ENCODE data around the gene ENPP7. TPM values are rescaled to one million over a fixed set of nuclear protein-coding genes. Genes with fewer than 3 reads are reported as not detected.
"Not testable (repeated sequence)": the region's sequence is repeated elsewhere in the genome, so short reads cannot be mapped to it uniquely, and the experiment has no call there.

Gene ENPP7
- total RNA-seq, 2 experiments from 2014 or later = not detected

DNA sequence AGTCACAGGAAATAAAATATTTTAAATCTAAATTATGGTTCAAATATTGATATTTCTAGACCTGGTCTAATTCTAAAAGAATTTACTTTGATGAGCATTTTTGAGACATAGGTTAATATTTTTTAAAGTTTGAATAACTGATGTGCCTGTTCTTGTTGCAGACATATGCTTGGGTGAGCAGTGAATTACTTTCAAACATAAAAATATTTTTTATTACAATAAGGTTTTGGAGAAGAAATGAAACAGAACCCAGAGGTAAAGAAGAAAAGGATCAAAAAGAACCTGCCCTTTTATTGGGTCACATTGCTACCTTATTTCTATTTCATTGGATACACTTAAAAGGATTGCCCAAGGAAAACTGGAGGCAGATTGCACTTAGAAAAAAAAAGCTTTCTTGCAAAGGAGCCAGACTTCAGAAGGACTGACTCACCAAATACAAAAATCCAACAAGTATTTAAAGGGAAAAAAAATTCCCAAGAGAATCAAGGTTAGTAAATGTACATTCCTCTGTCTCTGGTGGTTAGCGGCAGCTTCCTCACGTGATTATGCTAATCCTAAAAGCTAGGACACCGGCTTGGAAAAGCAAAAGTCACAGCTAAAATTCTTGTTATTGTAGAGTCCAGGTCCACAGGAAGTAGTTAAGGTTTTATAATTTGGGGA is 18.5 kb downstream of the ENPP7 start:
- CTCF ChIA-PET = interaction anchor here (0.7 kb wide), 1 partner anchor 355 kb away, joined by 5 read pairs; no protein-coding TSS in a partner anchor
- Mint-ChIP-seq H3K27ac (no peak overlapping the region), H3K4me3 (no peak overlapping the region), H3K9me3 (no peaks in the 10 kb centered on the region), H3K27me3 (ENCODE audit: low read depth) (peaks cover 34% of the 10 kb centered on the region), H3K4me1 (ENCODE audit: low read depth) (peaks cover 23% of the 10 kb centered on the region), H3K36me3 (ENCODE audit: low read depth) (no peaks in the 10 kb centered on the region)
- DNase-seq = no peak
- intact Hi-C loops (cut with micrococcal nuclease) = loop anchor here (5.0 kb wide), 2 partner anchors 168 to 223 kb away; no protein-coding TSS in a partner anchor

DNA sequence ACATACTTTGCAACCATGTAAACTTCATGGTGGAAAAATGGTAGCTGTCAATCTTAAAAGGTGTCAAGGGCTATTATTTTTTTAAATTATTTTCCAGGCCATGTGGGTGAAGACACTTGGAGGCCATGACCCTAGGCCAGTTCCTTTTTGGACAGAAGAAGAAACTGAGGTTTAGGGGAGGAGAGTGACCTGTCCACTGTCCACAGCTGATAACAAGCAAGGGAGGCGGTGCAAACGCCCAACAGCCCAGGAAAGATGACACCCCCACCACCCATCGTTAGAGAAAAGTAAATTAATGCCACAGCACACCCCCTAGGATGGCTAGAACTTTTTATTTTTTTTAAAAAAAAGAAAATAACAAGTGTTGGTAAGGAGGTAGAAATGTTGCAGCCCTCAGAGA is 19.2 kb downstream of the ENPP7 start:
- DNase-seq = no peak
- Mint-ChIP-seq H3K36me3 (ENCODE audit: low read depth) (no peaks in the 10 kb centered on the region), H3K4me1 (ENCODE audit: low read depth) (peaks cover 23% of the 10 kb centered on the region), H3K27ac (no peak overlapping the region), H3K9me3 (no peaks in the 10 kb centered on the region), H3K4me3 (no peak overlapping the region), H3K27me3 (ENCODE audit: low read depth) (peaks cover 34% of the 10 kb centered on the region)
- intact Hi-C loops (cut with micrococcal nuclease) = loop anchor here (5.0 kb wide), 2 partner anchors 167 to 222 kb away; no protein-coding TSS in a partner anchor
- CTCF ChIA-PET = no interaction called here

DNA sequence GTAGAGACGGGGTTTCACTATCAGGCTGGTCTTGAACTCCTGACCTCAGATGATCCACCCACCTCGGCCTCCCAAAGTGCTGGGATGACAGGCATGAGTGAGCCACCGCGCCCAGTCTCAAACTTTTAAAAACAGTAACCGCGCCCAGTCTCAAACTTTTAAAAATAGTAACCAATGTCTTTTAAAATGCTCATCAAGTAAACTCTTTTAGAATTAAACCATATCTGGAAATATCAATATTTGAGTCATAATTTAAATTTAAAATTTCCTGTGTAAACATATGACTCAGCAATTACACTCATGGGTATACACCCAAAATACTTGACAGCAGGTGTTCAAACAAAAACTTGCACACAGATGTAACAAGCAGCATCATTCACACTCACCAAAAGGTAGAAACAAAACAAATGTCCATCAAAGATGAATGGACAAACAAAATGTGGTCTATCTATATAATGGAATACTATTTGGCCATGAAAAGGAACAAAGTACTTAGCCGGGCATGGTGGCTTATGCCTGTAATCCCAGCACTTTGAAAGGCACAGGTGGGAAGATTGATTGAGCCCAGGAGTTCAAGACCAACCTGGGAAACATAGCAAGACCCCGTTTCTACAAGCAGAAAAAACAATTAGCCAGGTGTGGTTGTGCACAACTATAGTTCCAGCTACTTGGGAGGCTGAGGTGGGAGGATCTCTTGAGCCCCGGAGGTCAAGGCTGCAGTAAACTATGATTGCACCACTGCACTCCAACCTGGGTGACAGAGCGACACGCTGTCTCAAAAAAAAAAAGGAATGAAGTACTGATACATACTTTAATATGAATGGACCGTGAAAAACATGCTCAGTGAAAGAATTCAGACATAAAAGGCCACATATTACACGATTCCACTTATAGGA is 20.2 kb downstream of the ENPP7 start:
- intact Hi-C loops (cut with micrococcal nuclease) = no loop called here
- Mint-ChIP-seq H3K27ac (no peak overlapping the region), H3K4me3 (no peak overlapping the region), H3K36me3 (ENCODE audit: low read depth) (no peaks in the 10 kb centered on the region), H3K27me3 (ENCODE audit: low read depth) (peaks cover 34% of the 10 kb centered on the region), H3K9me3 (no peaks in the 10 kb centered on the region), H3K4me1 (ENCODE audit: low read depth) (peaks cover 15% of the 10 kb centered on the region)
- CTCF ChIA-PET = interaction anchor here (1.1 to 1.5 kb wide), 2 partner anchors 9 to 10 kb away, joined by 3 read pairs; no protein-coding TSS in a partner anchor
- no peak for DNase-seq

DNA sequence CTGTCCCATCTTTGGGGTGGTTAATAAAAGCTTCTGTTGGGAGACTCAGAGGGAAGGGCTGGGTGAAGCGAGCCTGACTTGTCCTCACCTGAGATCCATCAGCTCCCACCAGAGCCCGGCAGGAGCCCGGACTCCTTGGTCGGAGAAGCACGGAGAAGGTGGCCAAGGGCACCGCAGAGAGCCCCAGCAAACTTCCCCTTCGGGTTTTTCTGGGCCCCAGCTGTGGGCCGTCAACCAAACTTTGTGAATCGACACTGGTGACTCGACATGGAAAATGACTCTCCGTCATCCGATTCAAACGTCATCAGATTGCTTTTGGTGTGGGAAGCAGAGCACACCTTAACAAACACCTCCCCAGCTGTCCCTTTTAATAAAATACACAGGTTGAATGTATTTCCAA is 21.4 kb downstream of the ENPP7 start:
- Mint-ChIP-seq H3K27me3 (ENCODE audit: low read depth) (peaks cover 25% of the 10 kb centered on the region), H3K4me3 (no peak overlapping the region), H3K9me3 (no peaks in the 10 kb centered on the region), H3K36me3 (ENCODE audit: low read depth) (no peaks in the 10 kb centered on the region), H3K27ac (no peak overlapping the region), H3K4me1 (ENCODE audit: low read depth) (peaks cover 10% of the 10 kb centered on the region)
- intact Hi-C loops (cut with micrococcal nuclease) = no loop called here
- DNase-seq = peak; percentile 73
- CTCF ChIA-PET = interaction anchor here (0.6 to 1.6 kb wide), 4 partner anchors 8 to 24 kb away, joined by 3 to 5 read pairs (median 4); no protein-coding TSS in a partner anchor

DNA sequence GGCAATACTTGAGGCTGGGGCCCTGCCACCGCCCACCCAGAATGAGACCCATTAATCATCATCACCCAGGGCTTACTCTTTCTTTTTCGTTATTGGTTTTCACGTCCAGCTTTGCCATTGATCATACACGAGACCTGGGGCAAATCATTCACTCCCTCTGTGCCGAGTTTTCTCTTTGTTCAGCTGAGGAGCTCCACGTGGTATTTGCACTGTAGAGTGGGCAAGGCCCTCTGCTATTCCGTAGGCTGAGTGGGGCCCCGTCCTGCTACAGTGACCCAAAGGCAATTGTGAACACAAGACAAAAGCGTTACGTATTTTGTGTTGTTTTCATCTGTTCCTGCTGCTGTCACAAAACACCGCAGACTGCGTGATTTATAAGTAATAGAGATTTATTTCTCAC is 23.6 kb downstream of the ENPP7 start:
- Mint-ChIP-seq H3K4me3 (no peak overlapping the region), H3K4me1 (ENCODE audit: low read depth) (peaks cover 5% of the 10 kb centered on the region), H3K9me3 (no peaks in the 10 kb centered on the region), H3K27me3 (ENCODE audit: low read depth) (peaks cover 16% of the 10 kb centered on the region), H3K36me3 (ENCODE audit: low read depth) (no peaks in the 10 kb centered on the region), H3K27ac (no peak overlapping the region)
- CTCF ChIA-PET = no interaction called here
- intact Hi-C loops (cut with micrococcal nuclease) = no loop called here
- DNase-seq = no peak

DNA sequence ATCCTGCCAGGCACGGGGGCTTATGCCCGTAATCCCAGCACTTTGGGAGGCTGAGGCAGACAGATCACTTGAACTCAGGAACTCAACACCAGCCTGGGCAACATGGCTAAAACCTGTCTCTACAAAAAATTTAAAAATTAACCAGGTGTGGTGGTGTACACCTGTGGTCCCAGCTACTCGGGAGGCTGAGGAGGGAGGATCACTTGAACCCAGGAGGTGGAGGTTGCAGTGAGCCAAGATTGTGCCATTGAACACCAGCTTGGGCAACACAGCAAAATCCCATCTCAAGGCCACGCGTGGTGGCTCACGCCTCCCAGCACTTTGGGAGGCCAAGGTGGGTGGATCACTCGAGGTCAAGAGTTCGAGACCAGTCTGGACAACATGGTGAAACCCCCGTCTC is 24.2 kb downstream of the ENPP7 start:
- H3K27ac Mint-ChIP-seq; H3K36me3 Mint-ChIP-seq (ENCODE audit: low read depth); CTCF ChIA-PET; intact Hi-C loops (cut with micrococcal nuclease); H3K9me3 Mint-ChIP-seq; H3K4me1 Mint-ChIP-seq (ENCODE audit: low read depth); H3K4me3 Mint-ChIP-seq; DNase-seq: not testable (repeated sequence)
- H3K27me3 Mint-ChIP-seq (ENCODE audit: low read depth) = peaks cover 16% of the 10 kb centered on the region

DNA sequence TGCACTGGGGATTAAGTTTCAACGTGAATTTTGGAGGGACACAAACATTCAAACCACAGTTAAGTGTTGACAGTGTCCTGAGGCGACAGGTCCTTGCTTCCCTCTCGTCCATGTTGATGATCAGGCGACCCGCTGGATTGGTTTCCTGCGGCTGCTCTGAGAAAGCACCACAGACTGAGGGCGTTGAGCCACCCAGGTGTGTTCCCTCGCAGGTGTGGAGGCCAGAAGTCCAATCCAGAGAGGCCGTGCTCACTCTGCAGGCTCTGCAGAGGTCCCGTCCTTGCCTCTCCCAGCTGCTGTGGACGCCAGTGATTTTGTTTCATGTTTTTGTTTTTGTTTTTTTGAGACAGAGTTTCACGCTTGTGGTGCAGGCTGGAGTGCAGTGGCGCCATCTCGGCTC is 24.8 kb downstream of the ENPP7 start:
- intact Hi-C loops (cut with micrococcal nuclease) = no loop called here
- Mint-ChIP-seq H3K27ac (no peak overlapping the region), H3K9me3 (no peaks in the 10 kb centered on the region), H3K4me1 (ENCODE audit: low read depth) (peaks cover 5% of the 10 kb centered on the region), H3K27me3 (ENCODE audit: low read depth) (peaks cover 12% of the 10 kb centered on the region), H3K36me3 (ENCODE audit: low read depth) (no peaks in the 10 kb centered on the region), H3K4me3 (no peak overlapping the region)
- DNase-seq = no peak
- CTCF ChIA-PET = no interaction called here

DNA sequence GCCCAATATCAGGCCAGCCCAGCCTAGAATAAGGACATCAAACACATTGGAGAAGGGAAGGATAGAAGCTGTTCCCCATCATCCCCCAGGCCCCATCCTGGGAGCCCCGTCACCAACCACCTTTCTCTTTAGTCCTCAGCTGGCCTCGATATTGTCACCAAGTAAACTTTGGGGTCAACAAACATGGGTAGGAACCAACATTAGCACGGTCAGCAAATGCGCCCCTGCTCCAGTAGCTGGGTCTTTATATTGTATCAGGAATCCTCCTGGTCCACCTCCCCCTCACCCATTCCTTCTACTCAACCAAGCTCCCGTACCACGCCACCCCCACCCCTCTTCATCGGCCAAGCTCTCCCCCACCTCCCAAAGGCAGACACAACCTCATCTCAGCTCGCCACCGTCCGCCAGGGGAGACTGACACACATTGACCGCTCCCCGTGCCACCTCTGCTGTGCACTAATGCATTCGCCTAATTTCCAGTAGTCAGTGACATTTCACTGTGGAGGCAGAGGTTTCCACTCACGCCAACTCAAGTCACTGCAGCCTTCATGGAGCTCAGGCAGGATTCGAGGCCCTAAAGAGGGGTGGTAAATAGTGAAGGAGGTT is 26.5 kb downstream of the ENPP7 start:
- Mint-ChIP-seq H3K4me1 (ENCODE audit: low read depth) (no peaks in the 10 kb centered on the region), H3K27me3 (ENCODE audit: low read depth) (no peaks in the 10 kb centered on the region), H3K36me3 (ENCODE audit: low read depth) (no peaks in the 10 kb centered on the region), H3K4me3 (no peak overlapping the region), H3K9me3 (no peaks in the 10 kb centered on the region), H3K27ac (peak overlapping the region; percentile 36)
- intact Hi-C loops (cut with micrococcal nuclease) = no loop called here
- no peak for DNase-seq
- CTCF ChIA-PET = interaction anchor here (1.0 to 1.6 kb wide), 3 partner anchors 14 to 213 kb away, joined by 3 to 4 read pairs (median 3); no protein-coding TSS in a partner anchor

DNA sequence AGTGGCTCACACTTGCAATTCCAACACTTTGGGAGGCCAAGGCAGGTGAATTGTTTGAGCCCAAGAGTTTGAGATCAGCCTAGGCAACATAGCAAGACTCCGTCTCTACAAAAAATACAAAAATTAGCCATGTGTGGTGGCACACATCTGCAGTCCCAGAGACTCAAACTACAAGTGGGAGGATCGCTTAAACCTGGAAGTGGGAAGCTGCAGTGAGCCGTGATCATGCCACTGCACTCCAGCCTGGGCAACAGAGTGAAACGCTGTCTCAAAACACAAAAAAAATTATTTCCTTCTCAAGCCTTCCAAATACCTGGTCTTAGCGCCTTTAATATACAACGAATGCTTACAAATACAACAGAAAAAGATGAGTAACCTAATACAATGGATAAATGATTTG is 27.5 kb downstream of the ENPP7 start:
- Mint-ChIP-seq H3K9me3 (no peaks in the 10 kb centered on the region), H3K36me3 (ENCODE audit: low read depth) (no peaks in the 10 kb centered on the region), H3K27me3 (ENCODE audit: low read depth) (no peaks in the 10 kb centered on the region), H3K27ac (no peak overlapping the region), H3K4me3 (no peak overlapping the region), H3K4me1 (ENCODE audit: low read depth) (no peaks in the 10 kb centered on the region)
- no peak for DNase-seq
- CTCF ChIA-PET = interaction anchor here (1.1 kb wide), 1 partner anchor 12 kb away, joined by 4 read pairs; no protein-coding TSS in a partner anchor
- intact Hi-C loops (cut with micrococcal nuclease) = no loop called here

DNA sequence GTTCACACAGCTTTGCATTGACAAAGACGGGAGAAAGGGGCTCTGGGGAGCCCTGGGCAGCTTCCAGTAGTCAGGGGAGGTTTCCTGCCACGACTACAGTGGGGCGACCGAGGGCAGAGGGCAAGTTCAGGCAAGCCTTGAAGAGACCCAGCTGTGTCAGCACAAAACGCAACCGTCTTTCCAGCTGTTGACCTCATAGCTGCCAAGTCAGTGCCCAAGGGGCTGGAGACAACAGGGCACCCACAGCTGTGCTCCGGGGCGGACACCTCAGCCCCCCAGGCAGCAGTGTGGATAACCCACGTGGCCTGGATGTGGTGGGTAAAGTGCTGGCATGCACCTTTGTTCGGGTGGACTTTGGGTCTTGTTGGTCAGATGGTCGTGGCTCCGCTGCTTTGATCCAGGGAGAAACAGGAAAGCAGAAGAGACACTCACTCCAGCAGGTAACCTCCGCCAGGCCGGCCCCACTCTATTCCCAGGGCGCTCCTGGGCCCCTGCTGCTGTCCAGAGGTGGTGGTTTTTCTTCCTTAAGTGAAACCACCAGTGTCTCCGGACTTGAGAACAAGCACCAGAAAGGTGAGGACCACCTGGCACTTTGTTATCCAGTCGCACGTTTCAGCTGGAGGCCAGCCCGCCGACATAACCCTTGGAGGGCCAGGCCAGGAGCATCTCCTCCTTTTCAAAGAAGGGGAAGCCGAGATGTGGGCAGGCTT is 29.6 kb downstream of the ENPP7 start:
- H3K27me3 Mint-ChIP-seq (ENCODE audit: low read depth) = no peaks in the 10 kb centered on the region
- H3K9me3 Mint-ChIP-seq = no peaks in the 10 kb centered on the region
- no peaks in the 10 kb centered on the region for H3K4me1 Mint-ChIP-seq (ENCODE audit: low read depth)
- DNase-seq = no peak
- H3K27ac Mint-ChIP-seq = no peak overlapping the region
- no peaks in the 10 kb centered on the region for H3K36me3 Mint-ChIP-seq (ENCODE audit: low read depth)
- CTCF ChIA-PET = interaction anchor here (1.0 to 1.2 kb wide), 2 partner anchors 14 to 19 kb away, joined by 3 read pairs; no protein-coding TSS in a partner anchor
- H3K4me3 Mint-ChIP-seq = no peak overlapping the region
- intact Hi-C loops (cut with micrococcal nuclease) = no loop called here

DNA sequence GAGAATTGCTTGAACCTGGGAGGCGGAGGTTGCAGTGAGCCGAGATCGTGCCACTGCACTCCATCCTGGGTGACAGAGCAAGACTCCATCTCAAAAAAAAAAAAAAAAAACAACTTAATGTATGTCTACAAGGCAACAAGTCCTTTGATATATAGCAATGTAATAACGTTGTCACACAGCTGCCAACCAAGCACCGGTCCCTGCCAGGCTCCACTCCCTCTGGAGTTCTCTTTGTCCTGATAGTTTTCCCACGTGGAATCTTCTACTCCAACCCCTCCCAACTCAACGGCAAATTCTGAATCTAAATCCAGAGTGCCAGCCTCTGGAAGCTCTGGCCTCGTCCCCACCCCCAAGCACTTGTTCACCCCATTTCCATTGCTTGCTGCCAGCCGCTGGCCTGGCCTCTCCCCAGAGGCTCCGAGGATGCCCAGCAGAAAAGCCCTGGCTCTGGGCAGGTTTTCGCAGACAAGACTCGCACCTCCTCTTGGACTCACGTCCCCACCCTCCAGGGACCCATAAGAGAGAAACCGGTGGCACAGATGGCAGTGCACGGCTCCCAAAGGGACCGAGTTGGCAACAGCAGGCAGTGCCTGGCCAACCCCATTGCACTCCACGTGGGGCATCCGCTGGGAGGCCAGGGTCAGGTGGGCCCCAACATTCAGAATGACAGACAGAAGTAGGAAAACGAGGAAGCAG is 31.3 kb downstream of the ENPP7 start:
- Mint-ChIP-seq H3K27me3 (ENCODE audit: low read depth) (no peaks in the 10 kb centered on the region), H3K9me3 (no peaks in the 10 kb centered on the region), H3K36me3 (ENCODE audit: low read depth) (no peaks in the 10 kb centered on the region), H3K4me3 (no peak overlapping the region), H3K27ac (no peak overlapping the region), H3K4me1 (ENCODE audit: low read depth) (no peaks in the 10 kb centered on the region)
- DNase-seq = no peak
- intact Hi-C loops (cut with micrococcal nuclease) = no loop called here
- CTCF ChIA-PET = interaction anchor here (0.6 kb wide), 1 partner anchor 75 kb away, joined by 3 read pairs; no protein-coding TSS in a partner anchor
